Trophoblast cell (in vitro differentiated cells and primary cell): ENCODE measurements around the gene VGLL3.

Source experiments
- DNase-seq, 2 donors: peaks; one replicate each; pipeline ENCODE4 v3.0.0-alpha.2; 2016
- H2AFZ ChIP-seq: 2 replicates; pipeline ENCODE4 v1.6.1; 2013; ENCODE audit warnings: low read length, moderate library complexity, mild to moderate bottlenecking; ENCODE audit not compliant: insufficient read depth, poor library complexity
- H2AK5ac ChIP-seq: 2 replicates; pipeline ENCODE4 v1.6.1; 2013; ENCODE audit warnings: mild to moderate bottlenecking, low read length
- H2BK120ac ChIP-seq: 2 replicates; pipeline ENCODE4 v1.6.1; 2013; ENCODE audit warnings: low read length, mild to moderate bottlenecking, moderate library complexity; ENCODE audit not compliant: insufficient read depth, poor library complexity
- H2BK12ac ChIP-seq: 2 replicates; pipeline ENCODE4 v1.6.1; 2013; ENCODE audit warnings: mild to moderate bottlenecking, low read length, moderate library complexity
- H2BK5ac ChIP-seq: 2 replicates; pipeline ENCODE4 v1.6.1; 2013; ENCODE audit warnings: low read length, low read depth, moderate library complexity, mild to moderate bottlenecking; ENCODE audit not compliant: poor library complexity
- H3K14ac ChIP-seq: 2 replicates; pipeline ENCODE4 v1.6.1; 2013; ENCODE audit warnings: mild to moderate bottlenecking, low read length
- H3K18ac ChIP-seq: 2 replicates; pipeline ENCODE4 v1.6.1; 2013; ENCODE audit warnings: mild to moderate bottlenecking, low read length
- H3K23ac ChIP-seq: 2 replicates; pipeline ENCODE4 v1.6.1; 2013; ENCODE audit warnings: low read length
- H3K27ac ChIP-seq: 2 replicates; pipeline ENCODE4 v1.5.1; 2013; ENCODE audit warnings: low read depth, mild to moderate bottlenecking, inconsistent platforms, low read length, moderate library complexity
- H3K27me3 ChIP-seq: 2 replicates; pipeline ENCODE4 v1.6.1; 2013; ENCODE audit warnings: inconsistent platforms, mild to moderate bottlenecking, low read length, moderate library complexity; ENCODE audit not compliant: insufficient read depth
- H3K36me3 ChIP-seq, 2 experiments: 1 replicate in 1 of 2; 2 replicates in 1 of 2; pipeline ENCODE4 v1.6.1; 2013; ENCODE audit warnings: low read length in 2 of 2, mild to moderate bottlenecking in 2 of 2, moderate library complexity in 1 of 2; ENCODE audit not compliant: insufficient read depth in 2 of 2, control insufficient read depth in 1 of 2
- H3K4ac ChIP-seq: 2 replicates; pipeline ENCODE4 v1.6.1; 2013; ENCODE audit warnings: low read depth, mild to moderate bottlenecking, low read length, moderate library complexity
- H3K4me1 ChIP-seq, 2 experiments: 1 replicate in 1 of 2; 2 replicates in 1 of 2; pipeline ENCODE4 v1.6.1; 2013; ENCODE audit warnings: low read length in 2 of 2, mild to moderate bottlenecking in 2 of 2, moderate library complexity in 1 of 2; ENCODE audit not compliant: insufficient read depth in 2 of 2, control insufficient read depth in 1 of 2
- H3K4me2 ChIP-seq: 2 replicates; pipeline ENCODE4 v1.6.1; 2013; ENCODE audit warnings: inconsistent platforms, mild to moderate bottlenecking, low read length, moderate library complexity
- H3K4me3 ChIP-seq: 2 replicates; pipeline ENCODE4 v1.5.1; 2013; ENCODE audit warnings: mild to moderate bottlenecking, low read depth, low read length, inconsistent platforms
- H3K79me1 ChIP-seq: one replicate; pipeline ENCODE4 v1.6.1; 2013; ENCODE audit warnings: low read length
- H3K79me2 ChIP-seq: 2 replicates; pipeline ENCODE4 v1.6.1; 2013; ENCODE audit warnings: low read length, mild to moderate bottlenecking; ENCODE audit not compliant: control insufficient read depth, insufficient read depth, poor library complexity
- H3K9ac ChIP-seq: 2 replicates; pipeline ENCODE4 v1.6.1; 2013; ENCODE audit warnings: mild to moderate bottlenecking, low read length
- H3K9me3 ChIP-seq: 2 replicates; pipeline ENCODE4 v1.6.1; 2013; ENCODE audit warnings: low read depth, mild to moderate bottlenecking, control low read depth, inconsistent platforms, low read length; ENCODE audit not compliant: insufficient read depth
- H4K12ac ChIP-seq: 2 replicates; pipeline ENCODE4 v1.6.1; 2013; ENCODE audit warnings: low read depth, mild to moderate bottlenecking, low read length, moderate library complexity
- H4K8ac ChIP-seq: 2 replicates; pipeline ENCODE4 v1.6.1; 2013; ENCODE audit warnings: low read depth, mild to moderate bottlenecking, low read length, moderate library complexity
- H4K91ac ChIP-seq: one replicate; pipeline ENCODE4 v1.6.1; 2013; ENCODE audit warnings: low read depth, mild to moderate bottlenecking, low read length, moderate library complexity
- WGBS: extraction: QIAGEN DNeasy Blood & Tissue Kit; methylation state at CpG from one replicate; pipeline ENCODE4 v1.1.7; 2013; ENCODE audit warnings: missing lambda C conversion rate; ENCODE audit not compliant: insufficient read length, insufficient coverage; ENCODE audit errors: extremely low coverage; 5-methylcytosine and 5-hydroxymethylcytosine counted together

The VGLL3 gene

DNA sequence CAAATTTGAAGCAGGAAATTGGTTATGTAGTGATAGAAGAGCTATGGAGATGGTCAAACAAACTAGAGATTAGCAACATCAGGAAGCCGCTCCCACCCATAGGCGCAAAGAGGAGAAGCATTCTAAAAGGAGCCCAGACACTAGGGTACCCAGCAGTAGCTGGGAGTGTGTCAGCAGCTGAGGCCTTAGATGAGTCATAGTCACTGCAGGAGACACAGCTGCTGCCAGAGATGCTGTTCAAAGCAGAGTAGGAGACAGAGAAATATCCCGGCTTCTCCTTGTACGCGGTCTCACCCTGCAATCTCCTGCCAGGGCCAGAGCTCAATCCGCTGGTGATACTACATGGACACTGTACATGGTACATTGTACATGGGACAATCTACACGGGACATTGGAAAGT, 61.9 kb downstream of the VGLL3 start:
- Histone ChIP-seq H3K4me1 (peaks cover 0 to 2% of the 10 kb centered on the region in 2 experiments), H4K12ac (no peak overlapping the region), H2AFZ (no peak overlapping the region), H3K79me1 (no peaks in the 10 kb centered on the region), H2BK12ac (no peak overlapping the region), H2BK5ac (no peak overlapping the region), H3K27ac (no peak overlapping the region), H2AK5ac (no peak overlapping the region), H4K8ac (no peak overlapping the region), H3K27me3 (no peaks in the 10 kb centered on the region), H3K23ac (no peak overlapping the region), H3K18ac (no peak overlapping the region), H3K9ac (no peak overlapping the region), H3K4me3 (no peak overlapping the region), H3K4ac (no peak overlapping the region), H3K4me2 (no peak overlapping the region), H2BK120ac (peak overlapping the region; percentile 34), H3K36me3 (no peaks in the 10 kb centered on the region), H3K14ac (no peak overlapping the region), H4K91ac (no peak overlapping the region), H3K9me3 (no peaks in the 10 kb centered on the region), H3K79me2 (no peaks in the 10 kb centered on the region)
- no CpG with 5 or more reads among the region's 7 CpGs for WGBS
- peak in 1 of 2 donors; percentile 34 for DNase-seq

DNA sequence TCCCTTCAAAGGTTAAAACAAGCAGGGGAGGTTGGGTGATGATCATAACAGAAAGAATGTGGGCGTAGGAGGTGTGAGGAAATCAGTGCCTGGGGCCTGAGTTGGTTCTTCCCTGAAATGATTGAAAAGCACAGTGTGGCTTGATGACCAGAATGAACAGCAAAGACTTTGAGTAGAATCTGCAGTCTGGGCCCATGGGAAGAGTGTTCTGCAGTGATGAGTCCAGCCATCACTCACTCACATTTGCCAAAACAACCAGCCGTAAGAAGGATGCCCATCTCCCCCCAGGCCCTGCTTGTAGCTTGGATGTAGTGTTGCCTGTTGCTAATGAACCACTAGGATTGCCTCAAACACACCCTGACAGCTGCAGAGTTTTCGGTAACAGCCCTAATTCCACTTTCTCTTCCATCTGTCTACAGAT, 67.9 kb downstream of the VGLL3 start:
- no peak overlapping the region for H2BK5ac ChIP-seq
- no peak overlapping the region for H3K9ac ChIP-seq
- H4K12ac ChIP-seq: no peak overlapping the region
- no peak overlapping the region for H2BK12ac ChIP-seq
- H3K79me1 ChIP-seq: no peaks in the 10 kb centered on the region
- WGBS: no CpG with 5 or more reads among the region's 3 CpGs
- no peak overlapping the region for H2AK5ac ChIP-seq
- no peak overlapping the region for H4K91ac ChIP-seq
- H3K4ac ChIP-seq: no peak overlapping the region
- no peak overlapping the region for H3K18ac ChIP-seq
- H3K9me3 ChIP-seq: no peaks in the 10 kb centered on the region
- H3K27me3 ChIP-seq: no peaks in the 10 kb centered on the region
- H2BK120ac ChIP-seq: no peak overlapping the region
- H2AFZ ChIP-seq: no peak overlapping the region
- H3K14ac ChIP-seq: no peak overlapping the region
- no peaks in the 10 kb centered on the region for H3K79me2 ChIP-seq
- DNase-seq: peak; percentile 73 to 85
- H3K36me3 ChIP-seq: no peaks in the 10 kb centered on the region
- H3K4me2 ChIP-seq: no peak overlapping the region
- H4K8ac ChIP-seq: no peak overlapping the region
- H3K27ac ChIP-seq: no peak overlapping the region
- no peaks in the 10 kb centered on the region for H3K4me1 ChIP-seq
- no peak overlapping the region for H3K4me3 ChIP-seq
- no peak overlapping the region for H3K23ac ChIP-seq

- H3K4me2 ChIP-seq: no peak overlapping the region
- H2AFZ ChIP-seq: no peak overlapping the region
- H2BK120ac ChIP-seq: no peak overlapping the region
- WGBS: no CpG with 5 or more reads among the region's 1 CpG
- H3K4ac ChIP-seq: no peak overlapping the region
- H2BK12ac ChIP-seq: no peak overlapping the region
- no peak overlapping the region for H4K8ac ChIP-seq
- no peaks in the 10 kb centered on the region for H3K79me2 ChIP-seq
- no peaks in the 10 kb centered on the region for H3K36me3 ChIP-seq
- no peak overlapping the region for H3K18ac ChIP-seq
- no peaks in the 10 kb centered on the region for H3K79me1 ChIP-seq
- H3K4me1 ChIP-seq: no peaks in the 10 kb centered on the region
- no peak overlapping the region for H3K14ac ChIP-seq
- no peak overlapping the region for H4K12ac ChIP-seq
- H3K9ac ChIP-seq: no peak overlapping the region
- H3K23ac ChIP-seq: no peak overlapping the region
- H3K27ac ChIP-seq: no peak overlapping the region
- H3K9me3 ChIP-seq: no peaks in the 10 kb centered on the region
- no peak overlapping the region for H2BK5ac ChIP-seq
- no peaks in the 10 kb centered on the region for H3K27me3 ChIP-seq
- H2AK5ac ChIP-seq: no peak overlapping the region
- no peak overlapping the region for H4K91ac ChIP-seq
- no peak for DNase-seq
- H3K4me3 ChIP-seq: no peak overlapping the region
Measured at GRCh38 chr3:86921971-86922680, 68.8 kb downstream of the VGLL3 start.

DNA sequence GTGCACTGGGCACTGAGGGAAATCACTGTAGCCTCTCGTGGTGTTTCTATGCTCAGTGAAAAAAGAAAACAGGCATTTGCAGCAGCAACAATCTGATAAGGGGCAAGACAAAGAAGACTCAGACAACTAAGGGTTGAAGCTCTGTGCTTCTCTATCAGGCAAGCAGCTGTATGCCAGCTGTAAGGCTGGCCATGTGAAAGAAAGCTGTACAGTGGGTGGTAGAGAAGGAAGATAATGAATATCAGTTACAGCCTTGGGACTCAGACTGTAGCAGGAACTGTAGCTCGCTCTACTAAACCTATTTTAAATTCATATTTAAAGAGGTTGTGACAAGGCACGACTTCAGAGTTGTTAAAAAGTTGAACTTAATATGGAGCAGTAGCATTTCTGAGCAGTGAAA, 76.3 kb downstream of the VGLL3 start:
- Histone ChIP-seq H3K27me3 (no peaks in the 10 kb centered on the region), H2BK12ac (no peak overlapping the region), H2BK120ac (no peak overlapping the region), H3K4me2 (no peak overlapping the region), H3K9me3 (no peaks in the 10 kb centered on the region), H4K8ac (no peak overlapping the region), H2AK5ac (no peak overlapping the region), H3K4me3 (no peak overlapping the region), H3K79me1 (peaks cover 2% of the 10 kb centered on the region), H3K36me3 (no peaks in the 10 kb centered on the region), H3K18ac (no peak overlapping the region), H3K4ac (no peak overlapping the region), H4K91ac (no peak overlapping the region), H4K12ac (no peak overlapping the region), H2AFZ (no peak overlapping the region), H3K79me2 (no peaks in the 10 kb centered on the region), H3K27ac (no peak overlapping the region), H3K9ac (no peak overlapping the region), H3K14ac (no peak overlapping the region), H3K4me1 (peaks cover 0 to 3% of the 10 kb centered on the region in 2 experiments), H3K23ac (no peak overlapping the region), H2BK5ac (no peak overlapping the region)
- no peak for DNase-seq
- no CpG with 5 or more reads among the region's 3 CpGs for WGBS
